Liver (tissue), 9 donors: ENCODE results near the gene DGCR8. TPM values are rescaled to one million over a fixed set of nuclear protein-coding genes. Genes with fewer than 3 reads are reported as not detected.

Source experiments
- DNase-seq: peaks from one replicate; pipeline ENCODE4 v3.0.0-alpha.2; 2017; ENCODE audit warnings: low spot score
- H3K27ac ChIP-seq, 2 donors: one replicate each; pipeline ENCODE4 v1.7.0; 2013; ENCODE audit warnings: inconsistent platforms in 2 of 2, low read length in 2 of 2, control low read depth in 1 of 2, low read depth in 1 of 2, mild to moderate bottlenecking in 1 of 2
- H3K27me3 ChIP-seq, 4 donors: one replicate each; pipeline versions ENCODE4 v1.6.1 to v1.7.0; 2013; ENCODE audit warnings: low read length in 3 of 4, inconsistent platforms in 1 of 4, mild to moderate bottlenecking in 1 of 4, moderate library complexity in 1 of 4; ENCODE audit not compliant: control insufficient read depth in 4 of 4, insufficient read depth in 4 of 4
- H3K36me3 ChIP-seq, 4 donors: one replicate each; pipeline versions ENCODE4 v1.6.1 to v1.7.0; 2013; ENCODE audit warnings: low read length in 3 of 4, mild to moderate bottlenecking in 3 of 4, low read depth in 1 of 4, moderate library complexity in 1 of 4; ENCODE audit not compliant: control insufficient read depth in 4 of 4, insufficient read depth in 3 of 4
- H3K4me1 ChIP-seq, 4 donors: one replicate each; pipeline versions ENCODE4 v1.6.1 to v1.7.0; 2013; ENCODE audit warnings: low read length in 3 of 4, mild to moderate bottlenecking in 3 of 4, moderate library complexity in 1 of 4; ENCODE audit not compliant: control insufficient read depth in 4 of 4, insufficient read depth in 4 of 4
- H3K4me3 ChIP-seq, 3 donors: one replicate each; pipeline versions ENCODE4 v1.6.1 to v1.7.0; 2013; ENCODE audit warnings: low read length in 3 of 3, control low read depth in 1 of 3, low read depth in 1 of 3, mild to moderate bottlenecking in 1 of 3
- H3K9ac ChIP-seq, 2 donors: one replicate each; pipeline ENCODE4 v1.7.0; 2013; ENCODE audit warnings: low read length in 2 of 2, mild to moderate bottlenecking in 2 of 2, moderate library complexity in 2 of 2, control low read depth in 1 of 2, low read depth in 1 of 2
- H3K9me3 ChIP-seq, 4 donors: one replicate each; pipeline versions ENCODE4 v1.6.1 to v1.7.0; 2013; ENCODE audit warnings: low read length in 3 of 4; ENCODE audit not compliant: control insufficient read depth in 4 of 4
- EGR1 ChIP-seq, 2 donors: IDR thresholded peaks; 2 replicates each; pipeline ENCODE4 v1.6.1; 2016 to 2018; ENCODE audit warnings: antibody characterized with exemption in 2 of 2, low read depth in 2 of 2
- FOXA1 ChIP-seq: IDR thresholded peaks from 2 replicates; pipeline ENCODE4 v1.6.1; 2016; ENCODE audit warnings: antibody characterized with exemption
- FOXA2 ChIP-seq: IDR thresholded peaks from 2 replicates; pipeline ENCODE4 v1.6.1; 2016; ENCODE audit warnings: antibody characterized with exemption
- GABPA ChIP-seq, 2 donors: IDR thresholded peaks in 1 of 2; conservative IDR thresholded peaks in 1 of 2; 2 replicates each; pipeline ENCODE4 v1.6.1; 2016; ENCODE audit warnings: antibody characterized with exemption in 2 of 2, mild to moderate bottlenecking in 1 of 2, moderate library complexity in 1 of 2
- HNF4A ChIP-seq, 2 donors: conservative IDR thresholded peaks; 2 replicates each; pipeline ENCODE4 v1.6.1; 2016; ENCODE audit warnings: antibody characterized with exemption in 2 of 2, mild to moderate bottlenecking in 2 of 2
- HNF4G ChIP-seq: IDR thresholded peaks from 2 replicates; pipeline ENCODE4 v1.6.1; 2016; ENCODE audit warnings: antibody characterized with exemption
- JUND ChIP-seq, 2 donors: IDR thresholded peaks; 2 replicates each; pipeline ENCODE4 v1.6.1; 2016; ENCODE audit warnings: antibody characterized with exemption in 2 of 2
- NR2F2 ChIP-seq: IDR thresholded peaks from 2 replicates; pipeline ENCODE4 v1.6.1; 2016; ENCODE audit warnings: antibody characterized with exemption
- RAD21 ChIP-seq, 2 donors: IDR thresholded peaks; 2 replicates each; pipeline ENCODE4 v1.6.1; 2016; ENCODE audit warnings: antibody characterized with exemption in 2 of 2, mild to moderate bottlenecking in 2 of 2
- RXRA ChIP-seq, 2 donors: IDR thresholded peaks; 2 replicates each; pipeline ENCODE4 v1.6.1; 2017 to 2018; ENCODE audit warnings: antibody characterized with exemption in 2 of 2, mild to moderate bottlenecking in 1 of 2
- SP1 ChIP-seq: IDR thresholded peaks from 2 replicates; pipeline ENCODE4 v1.6.1; 2018; ENCODE audit warnings: antibody characterized with exemption, mild to moderate bottlenecking
- TAF1 ChIP-seq: conservative IDR thresholded peaks from 2 replicates; pipeline ENCODE4 v1.6.1; 2016; ENCODE audit warnings: antibody characterized with exemption, mild to moderate bottlenecking
- YY1 ChIP-seq: IDR thresholded peaks from 2 replicates; pipeline ENCODE4 v1.6.1; 2016; ENCODE audit warnings: antibody characterized with exemption, mild to moderate bottlenecking
- ZBTB33 ChIP-seq: IDR thresholded peaks from 2 replicates; pipeline ENCODE4 v1.6.1; 2016; ENCODE audit warnings: antibody characterized with exemption
- WGBS: extraction: QIAGEN DNeasy Blood & Tissue Kit; methylation state at CpG from one replicate; pipeline ENCODE4 v1.1.7; 2013; 5-methylcytosine and 5-hydroxymethylcytosine counted together
- polyA plus RNA-seq, 2 donors: library from polyadenylated mRNA; stranded (reverse) in 1 of 2; unstranded in 1 of 2; fragments of 200-250 nt in 1 of 2; fragments of >200 nt in 1 of 2; fragmentation: Nextera tagmentation in 1 of 2; extraction: Ambion mirVana in 1 of 2; gene quantifications; one replicate each; pipeline versions ENCODE4 v1.2.1 to v1.2.3, GENCODE V29; 2013 to 2015
- total RNA-seq, 2 donors: library from RNA; depleted of rRNA; stranded (reverse); fragments of >200 nt; gene quantifications; one replicate each; pipeline ENCODE4 v1.2.3, GENCODE V29; 2014
- TF ChIP-seq, protein P1 (sequence below): IDR thresholded peaks from 2 replicates; pipeline ENCODE4 v1.6.1; 2016; ENCODE audit warnings: antibody characterized with exemption, mild to moderate bottlenecking
- TF ChIP-seq, protein P2 (sequence below): fragments of 150-350 bp; IDR thresholded peaks from 2 replicates; pipeline ENCODE4 v1.5.1; 2017; ENCODE audit warnings: improper control_type of control experiment, low read depth, low read length; ENCODE audit not compliant: missing input control
- TF ChIP-seq, protein P3 (sequence below): IDR thresholded peaks from 2 replicates; pipeline ENCODE4 v1.6.1; 2016; ENCODE audit warnings: antibody characterized with exemption
- TF ChIP-seq, protein P4 (sequence below): IDR thresholded peaks from 2 replicates; pipeline ENCODE4 v1.6.1; 2016; ENCODE audit warnings: antibody characterized with exemption
- donor health status: healthy.
- donor health status: healthy.
- donor health status: healthy.
- donor health status: healthy.
- donor health status: healthy.

Gene DGCR8
- total and polyA plus RNA-seq, 4 donors, result 7.9 to 27.1 (median 15.8) TPM

- Histone ChIP-seq H3K36me3 (no peaks in the 10 kb centered on the region), H3K9ac (no peak overlapping the region), H3K27ac (no peak overlapping the region), H3K9me3 (no peaks in the 10 kb centered on the region), H3K27me3 (no peaks in the 10 kb centered on the region), H3K4me3 (no peak overlapping the region), H3K4me1 (peaks cover 10 to 48% (median 37%) of the 10 kb centered on the region in 4 donors)
- WGBS, result 83% methylated on average over 12 of the region's 12 CpGs
- TF ChIP-seq RAD21 (IDR thresholded peaks at IDR 0.05), result no peak
- no peak for TF ChIP-seq YY1
- no peak for TF ChIP-seq FOXA2
- no peak for TF ChIP-seq TAF1
- no peak for TF ChIP-seq GABPA (IDR thresholded peaks at IDR 0.05 in 1 of 2, conservative IDR thresholded peaks at IDR 0.05 in 1 of 2)
- TF ChIP-seq HNF4G, result no peak
- TF ChIP-seq, protein P1, sequence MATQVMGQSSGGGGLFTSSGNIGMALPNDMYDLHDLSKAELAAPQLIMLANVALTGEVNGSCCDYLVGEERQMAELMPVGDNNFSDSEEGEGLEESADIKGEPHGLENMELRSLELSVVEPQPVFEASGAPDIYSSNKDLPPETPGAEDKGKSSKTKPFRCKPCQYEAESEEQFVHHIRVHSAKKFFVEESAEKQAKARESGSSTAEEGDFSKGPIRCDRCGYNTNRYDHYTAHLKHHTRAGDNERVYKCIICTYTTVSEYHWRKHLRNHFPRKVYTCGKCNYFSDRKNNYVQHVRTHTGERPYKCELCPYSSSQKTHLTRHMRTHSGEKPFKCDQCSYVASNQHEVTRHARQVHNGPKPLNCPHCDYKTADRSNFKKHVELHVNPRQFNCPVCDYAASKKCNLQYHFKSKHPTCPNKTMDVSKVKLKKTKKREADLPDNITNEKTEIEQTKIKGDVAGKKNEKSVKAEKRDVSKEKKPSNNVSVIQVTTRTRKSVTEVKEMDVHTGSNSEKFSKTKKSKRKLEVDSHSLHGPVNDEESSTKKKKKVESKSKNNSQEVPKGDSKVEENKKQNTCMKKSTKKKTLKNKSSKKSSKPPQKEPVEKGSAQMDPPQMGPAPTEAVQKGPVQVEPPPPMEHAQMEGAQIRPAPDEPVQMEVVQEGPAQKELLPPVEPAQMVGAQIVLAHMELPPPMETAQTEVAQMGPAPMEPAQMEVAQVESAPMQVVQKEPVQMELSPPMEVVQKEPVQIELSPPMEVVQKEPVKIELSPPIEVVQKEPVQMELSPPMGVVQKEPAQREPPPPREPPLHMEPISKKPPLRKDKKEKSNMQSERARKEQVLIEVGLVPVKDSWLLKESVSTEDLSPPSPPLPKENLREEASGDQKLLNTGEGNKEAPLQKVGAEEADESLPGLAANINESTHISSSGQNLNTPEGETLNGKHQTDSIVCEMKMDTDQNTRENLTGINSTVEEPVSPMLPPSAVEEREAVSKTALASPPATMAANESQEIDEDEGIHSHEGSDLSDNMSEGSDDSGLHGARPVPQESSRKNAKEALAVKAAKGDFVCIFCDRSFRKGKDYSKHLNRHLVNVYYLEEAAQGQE, result no peak
- TF ChIP-seq ZBTB33, result no peak
- TF ChIP-seq SP1, result no peak
- TF ChIP-seq RXRA (IDR thresholded peaks at IDR 0.05), result no peak
- no peak for DNase-seq
Measured at GRCh38 chr22:20133930-20134549, 54.0 kb downstream of the DGCR8 start.

- no peak overlapping the region for H3K9ac ChIP-seq
- DNase-seq, result peak; percentile 49
- 54% methylated on average over 4 of the region's 4 CpGs for WGBS
- H3K27me3 ChIP-seq, result no peaks in the 10 kb centered on the region
- H3K4me1 ChIP-seq, result peaks cover 10 to 36% (median 25%) of the 10 kb centered on the region in 4 donors
- no peak overlapping the region for H3K27ac ChIP-seq
- H3K4me3 ChIP-seq, result no peak overlapping the region
- H3K9me3 ChIP-seq, result no peaks in the 10 kb centered on the region
- H3K36me3 ChIP-seq, result peaks cover 0 to 5% (median 0%) of the 10 kb centered on the region in 4 donors
- TF ChIP-seq, protein P2, sequence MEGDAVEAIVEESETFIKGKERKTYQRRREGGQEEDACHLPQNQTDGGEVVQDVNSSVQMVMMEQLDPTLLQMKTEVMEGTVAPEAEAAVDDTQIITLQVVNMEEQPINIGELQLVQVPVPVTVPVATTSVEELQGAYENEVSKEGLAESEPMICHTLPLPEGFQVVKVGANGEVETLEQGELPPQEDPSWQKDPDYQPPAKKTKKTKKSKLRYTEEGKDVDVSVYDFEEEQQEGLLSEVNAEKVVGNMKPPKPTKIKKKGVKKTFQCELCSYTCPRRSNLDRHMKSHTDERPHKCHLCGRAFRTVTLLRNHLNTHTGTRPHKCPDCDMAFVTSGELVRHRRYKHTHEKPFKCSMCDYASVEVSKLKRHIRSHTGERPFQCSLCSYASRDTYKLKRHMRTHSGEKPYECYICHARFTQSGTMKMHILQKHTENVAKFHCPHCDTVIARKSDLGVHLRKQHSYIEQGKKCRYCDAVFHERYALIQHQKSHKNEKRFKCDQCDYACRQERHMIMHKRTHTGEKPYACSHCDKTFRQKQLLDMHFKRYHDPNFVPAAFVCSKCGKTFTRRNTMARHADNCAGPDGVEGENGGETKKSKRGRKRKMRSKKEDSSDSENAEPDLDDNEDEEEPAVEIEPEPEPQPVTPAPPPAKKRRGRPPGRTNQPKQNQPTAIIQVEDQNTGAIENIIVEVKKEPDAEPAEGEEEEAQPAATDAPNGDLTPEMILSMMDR, result no peak
- TF ChIP-seq RAD21 (IDR thresholded peaks at IDR 0.05), result no peak
- no peak for TF ChIP-seq ZBTB33
- TF ChIP-seq TAF1, result no peak
- no peak for TF ChIP-seq GABPA (IDR thresholded peaks at IDR 0.05 in 1 of 2, conservative IDR thresholded peaks at IDR 0.05 in 1 of 2)
- TF ChIP-seq, protein P3, sequence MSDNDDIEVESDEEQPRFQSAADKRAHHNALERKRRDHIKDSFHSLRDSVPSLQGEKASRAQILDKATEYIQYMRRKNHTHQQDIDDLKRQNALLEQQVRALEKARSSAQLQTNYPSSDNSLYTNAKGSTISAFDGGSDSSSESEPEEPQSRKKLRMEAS, result no peak
- TF ChIP-seq HNF4G, result no peak
- no peak for TF ChIP-seq NR2F2
- no peak for TF ChIP-seq SP1
- TF ChIP-seq RXRA (IDR thresholded peaks at IDR 0.05), result no peak
- no peak for TF ChIP-seq YY1
- TF ChIP-seq FOXA1, result no peak
- no peak for TF ChIP-seq FOXA2
- TF ChIP-seq, protein P4, sequence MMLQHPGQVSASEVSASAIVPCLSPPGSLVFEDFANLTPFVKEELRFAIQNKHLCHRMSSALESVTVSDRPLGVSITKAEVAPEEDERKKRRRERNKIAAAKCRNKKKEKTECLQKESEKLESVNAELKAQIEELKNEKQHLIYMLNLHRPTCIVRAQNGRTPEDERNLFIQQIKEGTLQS, result no peak
- TF ChIP-seq JUND (IDR thresholded peaks at IDR 0.05), result no peak
- no peak for TF ChIP-seq EGR1 (IDR thresholded peaks at IDR 0.05; ENCODE audit: low read depth in 2 of 2)
- TF ChIP-seq HNF4A (conservative IDR thresholded peaks at IDR 0.05), result no peak
Measured at GRCh38 chr22:20135265-20135664, 55.2 kb downstream of the DGCR8 start.
